A172 (cell line): ENCODE results near the gene BNC2. TPM values are rescaled to one million over a fixed set of nuclear protein-coding genes. Genes with fewer than 3 reads are reported as not detected.

ENCODE experiments used
- DNase-seq: peaks from one replicate; pipeline ENCODE4 v3.0.0-alpha.2; 2015; ENCODE audit warnings: low spot score
- total RNA-seq: library from RNA; depleted of rRNA; stranded (reverse); fragments of >200 nt; shearing (Covaris generic); gene quantifications from 2 replicates; pipeline ENCODE4 v1.2.3, GENCODE V29; 2014

BNC2 gene
- total RNA-seq, 1 experiment from 2014 or later = 9.9 TPM

DNA sequence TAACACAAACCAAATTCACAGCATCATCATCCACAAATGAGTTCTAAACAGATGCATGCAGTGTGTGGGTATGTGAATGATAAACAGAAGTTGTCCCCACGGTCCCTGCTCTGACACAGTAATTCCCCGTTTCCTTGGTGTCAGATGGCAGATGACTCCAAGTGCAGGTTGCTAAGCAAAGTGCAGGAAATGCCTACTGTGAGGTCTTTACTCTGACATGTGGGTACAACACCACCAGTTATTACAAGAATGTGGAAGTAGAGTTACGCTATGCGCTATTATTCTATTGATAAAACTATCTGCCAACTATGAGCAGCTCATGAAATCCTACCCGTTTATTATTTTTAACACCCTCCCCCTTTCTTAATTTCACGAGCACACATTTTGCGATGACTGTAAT, 448.9 kb downstream of the BNC2 start:
- DNase-seq = peak; percentile 78

DNA sequence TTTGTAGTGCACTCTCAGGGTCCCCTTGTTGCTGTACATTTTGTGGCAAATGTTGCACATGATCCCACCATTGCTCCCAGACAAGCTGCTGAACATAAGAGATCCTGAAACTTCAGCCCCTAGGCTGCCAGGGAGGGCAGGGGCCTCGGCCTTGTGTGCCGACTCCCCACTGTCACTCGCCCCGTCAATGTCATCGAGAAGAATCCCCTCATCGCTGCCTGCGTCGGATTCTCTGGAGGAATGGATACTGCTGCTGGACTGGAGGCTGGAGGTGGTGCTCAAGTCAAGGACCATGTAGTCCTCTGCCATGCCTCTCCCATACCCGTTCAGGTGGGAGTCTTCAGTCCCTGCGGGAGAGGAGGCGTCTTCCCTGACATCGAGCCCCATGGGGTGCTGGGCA, 451.3 kb downstream of the BNC2 start:
- no peak for DNase-seq

DNA sequence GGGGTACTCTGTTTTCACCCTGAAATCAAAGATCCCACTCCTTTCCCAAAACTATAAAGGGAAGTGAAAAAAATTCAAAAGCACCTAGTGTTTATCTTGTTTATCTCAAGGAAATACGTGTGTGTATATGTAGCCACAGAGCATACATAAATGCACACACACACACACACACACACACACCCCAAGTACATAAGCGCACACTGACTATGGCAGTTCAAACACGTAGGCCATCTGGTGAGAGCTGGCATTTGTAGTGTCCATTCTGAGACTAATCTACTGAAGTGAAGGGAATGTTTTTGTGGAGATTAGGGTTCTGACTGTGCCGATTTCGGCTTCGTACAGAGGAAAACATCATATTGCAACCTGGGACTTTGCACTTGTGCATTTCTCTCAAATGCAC, 451.7 kb downstream of the BNC2 start:
- DNase-seq = no peak

DNA sequence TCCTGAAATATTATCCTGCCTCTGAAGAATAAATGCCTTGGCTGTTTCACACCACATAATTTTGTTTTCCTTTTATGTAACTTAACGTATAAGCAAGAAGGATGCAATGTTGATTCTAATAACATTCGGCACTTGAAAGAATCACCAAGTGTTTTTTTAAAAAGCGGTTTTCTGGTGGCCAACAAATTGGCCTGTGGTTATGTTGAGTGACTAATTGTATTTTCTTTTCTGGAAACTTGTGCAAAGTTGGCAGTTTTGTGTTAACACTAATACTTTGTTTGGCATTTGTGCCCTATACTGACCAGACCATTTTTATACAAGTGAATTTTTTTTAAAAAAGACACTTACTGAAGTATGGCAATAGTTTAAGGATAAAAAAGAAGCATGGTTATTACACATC, 452.7 kb downstream of the BNC2 start:
- DNase-seq = no peak

DNA sequence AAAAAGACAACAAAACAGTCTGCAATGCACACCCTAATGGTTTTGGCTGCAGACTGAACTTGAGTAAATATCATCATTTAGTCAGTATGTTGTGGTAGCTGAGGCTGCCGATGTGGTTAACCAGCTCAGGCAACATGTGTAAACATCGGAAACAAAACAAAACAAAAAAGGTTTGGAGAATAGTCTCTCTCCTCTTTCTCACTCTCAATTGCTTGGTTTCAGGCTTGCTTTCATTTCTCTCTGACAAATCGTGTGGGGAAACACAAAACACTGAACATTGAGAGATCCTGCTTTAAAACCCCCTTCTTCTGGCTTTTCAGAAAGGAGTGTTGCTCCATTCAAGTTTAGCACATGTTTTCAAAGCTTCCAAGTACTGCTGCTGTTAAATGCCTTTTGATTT, 453.3 kb downstream of the BNC2 start:
- DNase-seq = peak; percentile 54

DNA sequence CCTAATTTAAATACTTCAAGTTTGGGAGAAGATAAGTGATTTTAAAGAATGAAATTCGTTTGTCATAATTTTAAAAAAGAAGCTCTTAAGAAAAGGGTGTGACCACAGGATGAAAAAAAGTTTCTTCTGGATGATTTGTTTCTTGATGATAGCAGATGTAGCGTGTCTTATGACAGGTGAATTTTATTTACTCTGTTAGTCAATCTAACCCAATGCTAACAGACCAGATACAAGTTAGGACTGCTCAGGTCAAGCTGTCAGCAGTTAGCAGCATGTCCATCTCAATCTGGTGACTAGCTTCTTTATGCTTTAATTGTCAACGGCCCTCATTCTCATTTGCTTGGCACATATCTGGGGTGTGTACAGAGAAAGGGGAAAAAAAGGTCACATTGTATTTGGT, 456.0 kb downstream of the BNC2 start:
- no peak for DNase-seq

DNA sequence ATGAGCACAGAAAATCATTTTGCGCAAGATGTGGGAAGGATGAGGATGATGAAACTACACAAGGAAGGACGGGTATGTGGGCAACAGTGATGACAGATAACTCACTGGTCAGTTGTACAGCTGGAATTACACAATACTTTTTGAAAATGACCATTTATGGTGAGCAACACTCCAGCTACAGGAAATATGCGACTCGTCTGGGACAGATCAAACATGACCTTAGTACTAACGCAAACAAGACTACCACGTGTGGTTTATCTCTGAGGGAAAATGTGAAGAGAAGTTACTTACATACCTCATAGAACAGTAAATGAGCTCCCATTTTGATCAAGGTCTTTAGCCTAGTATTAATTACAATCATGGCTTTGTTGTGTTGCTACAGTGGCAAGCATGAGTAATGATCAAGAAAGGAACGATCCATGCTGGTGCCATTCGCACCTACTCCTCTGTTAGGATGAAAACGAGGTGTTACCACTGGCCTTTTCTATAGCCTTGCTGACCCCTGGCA, 456.9 kb downstream of the BNC2 start:
- DNase-seq = peak; percentile 36

DNA sequence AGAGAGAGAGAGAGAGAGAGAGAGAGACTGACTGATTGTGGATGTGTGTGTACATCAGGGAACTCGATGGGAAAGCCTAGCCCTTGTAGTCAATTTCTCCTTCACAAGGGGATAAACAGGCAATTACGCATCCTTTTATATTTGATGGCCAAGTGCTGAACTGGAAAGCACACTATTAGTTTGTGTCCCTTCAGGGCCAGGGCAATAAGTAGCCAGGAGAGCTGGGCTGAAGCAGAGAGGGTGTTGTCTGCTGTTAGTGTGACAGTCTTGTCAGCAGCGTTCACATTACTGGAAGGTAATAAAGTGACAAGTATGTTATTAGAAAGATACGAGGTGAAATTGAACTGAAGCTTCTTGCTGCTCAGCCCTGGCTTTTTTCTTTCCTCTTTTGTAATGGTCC, 457.7 kb downstream of the BNC2 start:
- DNase-seq = no peak

DNA sequence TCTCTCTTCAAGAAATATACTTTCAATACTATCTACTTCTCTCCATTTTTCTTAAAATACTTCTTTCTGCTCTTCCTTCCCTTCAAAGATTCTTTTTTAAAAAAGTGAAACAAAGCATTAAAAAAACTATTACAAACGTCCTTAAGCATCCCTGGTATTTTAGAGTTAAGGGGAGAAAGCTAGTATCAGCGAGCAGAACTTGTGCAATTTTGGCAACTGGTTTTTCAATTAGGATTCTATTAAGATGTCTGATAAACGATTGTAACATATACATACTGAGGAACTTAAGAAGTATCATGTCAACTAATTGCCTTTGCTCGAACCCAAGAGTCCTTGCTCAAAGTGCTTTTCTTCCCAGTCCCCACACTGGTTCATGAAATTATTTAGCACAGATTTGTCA, 459.2 kb downstream of the BNC2 start:
- DNase-seq = no peak

DNA sequence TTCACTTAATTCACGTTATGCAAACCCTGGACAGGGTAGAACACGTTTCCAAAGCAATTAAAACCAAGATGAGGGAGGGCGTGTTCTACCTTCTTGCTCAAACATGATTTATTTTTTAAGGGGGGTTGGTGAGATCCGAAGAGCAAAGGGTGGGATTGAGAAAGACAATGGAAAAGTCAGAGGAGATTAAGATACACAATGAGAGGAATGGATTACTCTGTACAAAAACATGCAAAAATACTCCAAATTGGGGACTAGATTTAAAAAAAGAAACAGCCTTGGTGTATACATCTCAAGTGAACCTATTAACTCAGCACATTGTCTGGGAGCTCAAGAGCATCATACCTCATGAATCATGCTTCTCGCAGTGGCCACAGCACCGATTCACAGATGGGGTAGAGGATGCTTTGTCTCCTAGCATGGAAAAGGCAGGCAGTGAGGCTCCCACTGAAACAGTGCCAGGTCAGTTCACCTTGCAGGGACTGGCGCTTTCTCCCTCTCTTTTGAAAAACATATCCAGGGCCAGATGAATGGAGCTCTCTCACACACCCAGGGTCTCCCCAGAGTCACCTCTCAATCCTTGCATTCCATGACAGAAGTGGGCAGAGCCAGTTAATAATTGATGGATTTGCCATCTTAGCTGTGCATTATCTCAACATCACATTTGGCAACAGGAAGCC, 459.7 kb downstream of the BNC2 start:
- DNase-seq = peak; percentile 45

DNA sequence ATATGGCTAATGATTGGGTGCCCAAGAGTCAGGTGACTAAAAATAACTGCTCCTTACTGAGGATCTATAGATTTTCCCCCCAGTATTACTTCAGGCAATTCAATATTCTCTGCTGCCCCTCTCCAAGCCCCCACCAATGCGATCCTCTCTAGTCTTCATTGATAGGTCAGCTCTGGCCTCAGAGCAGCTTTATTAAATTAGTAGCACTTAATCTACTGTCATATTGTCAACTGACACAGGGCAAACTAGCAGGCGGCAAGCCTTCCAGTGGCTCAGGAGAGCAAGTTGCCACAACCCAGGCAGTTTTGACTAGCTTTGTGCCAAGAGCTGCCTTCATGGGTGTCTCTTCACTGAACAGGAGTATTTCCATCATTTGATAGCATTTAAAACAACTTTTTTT, 462.9 kb downstream of the BNC2 start:
- DNase-seq = no peak

DNA sequence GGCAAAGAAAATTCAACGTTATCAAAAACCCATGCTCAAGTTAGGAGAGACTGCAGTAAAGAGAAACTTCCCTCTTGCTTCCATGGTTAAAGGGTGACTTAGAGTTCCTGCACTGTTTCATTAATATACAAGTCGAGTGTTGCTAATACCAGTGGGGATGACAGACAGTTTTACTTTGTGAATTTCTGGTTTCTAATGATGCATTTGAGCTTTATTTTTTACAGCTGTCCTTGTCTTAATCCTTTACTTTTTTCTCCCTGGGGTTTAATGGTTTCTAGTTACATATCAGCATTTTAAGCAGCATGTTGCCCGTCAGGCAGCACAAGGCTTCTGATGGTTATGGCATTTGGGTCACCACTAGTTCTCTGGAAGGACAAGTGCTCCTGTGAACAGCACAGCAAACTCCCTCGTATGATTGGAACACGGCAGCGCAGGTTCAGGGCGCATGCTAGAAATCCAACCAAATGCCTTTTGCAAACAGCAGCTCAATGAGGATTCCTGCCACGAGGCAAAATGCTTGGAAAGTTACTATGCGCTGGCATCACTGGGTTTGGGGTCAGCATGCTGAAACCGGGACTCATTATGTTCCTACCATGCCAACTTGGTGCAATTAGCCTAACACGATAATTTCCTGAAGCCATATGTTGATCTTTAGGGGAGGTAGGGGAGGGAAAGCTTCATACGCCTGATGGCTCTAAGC, 463.8 kb downstream of the BNC2 start:
- DNase-seq = no peak

DNA sequence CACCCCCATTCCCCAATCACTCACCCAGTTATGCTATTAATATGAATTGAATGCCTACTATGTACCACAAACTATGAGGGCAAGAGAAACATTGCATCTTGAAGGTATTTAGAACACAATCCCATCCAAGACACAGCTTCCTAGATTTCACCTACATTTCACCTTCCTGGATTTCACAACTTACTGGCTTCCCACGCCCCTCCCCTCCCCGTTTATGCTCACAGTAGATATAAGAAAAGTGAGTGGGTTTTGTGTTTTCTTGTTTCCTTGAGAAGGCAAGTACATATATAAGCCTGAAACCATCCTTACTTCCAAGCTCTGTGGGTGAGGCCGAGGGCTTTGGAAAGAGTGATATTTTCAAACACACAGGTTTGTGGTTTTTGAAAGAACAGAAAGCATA, 465.0 kb downstream of the BNC2 start:
- no peak for DNase-seq

DNA sequence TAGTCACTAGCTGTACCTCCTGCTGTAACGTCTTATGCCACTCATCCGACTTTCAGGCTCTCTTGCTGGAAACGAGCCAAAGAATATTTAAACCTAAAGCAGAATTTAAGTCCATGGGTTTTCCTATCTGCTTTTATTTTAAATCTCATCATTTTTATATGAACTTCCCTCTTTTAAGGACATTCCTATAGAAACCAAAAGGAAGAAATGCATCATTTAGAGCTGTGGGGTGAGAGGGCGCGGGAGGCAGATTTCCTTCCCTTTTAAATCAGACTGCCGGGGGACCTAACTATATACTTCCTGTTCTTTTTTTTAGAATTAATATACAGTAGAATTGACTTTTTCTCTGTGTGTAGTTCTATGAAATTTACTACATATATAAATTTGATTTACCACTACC, 468.8 kb downstream of the BNC2 start:
- no peak for DNase-seq

DNA sequence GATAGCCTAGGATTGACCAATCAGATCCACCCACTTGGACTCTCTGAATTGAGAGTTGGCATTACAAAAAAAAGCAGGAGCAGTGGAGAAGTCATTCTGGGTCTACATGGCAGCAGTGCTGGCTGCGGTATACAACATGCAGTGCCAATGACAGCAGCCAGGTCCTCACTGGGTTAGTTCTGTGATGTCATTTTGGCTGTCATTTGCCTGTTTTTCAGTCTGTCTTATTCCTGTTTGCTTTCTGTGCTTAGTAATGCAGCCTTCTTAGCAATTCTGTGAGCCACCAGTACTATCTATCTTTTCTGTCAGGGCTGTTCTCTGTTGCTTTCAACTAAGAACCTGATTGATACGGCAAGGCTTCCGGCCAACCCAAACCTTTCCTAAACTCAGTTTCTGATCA, 471.8 kb downstream of the BNC2 start:
- no peak for DNase-seq

DNA sequence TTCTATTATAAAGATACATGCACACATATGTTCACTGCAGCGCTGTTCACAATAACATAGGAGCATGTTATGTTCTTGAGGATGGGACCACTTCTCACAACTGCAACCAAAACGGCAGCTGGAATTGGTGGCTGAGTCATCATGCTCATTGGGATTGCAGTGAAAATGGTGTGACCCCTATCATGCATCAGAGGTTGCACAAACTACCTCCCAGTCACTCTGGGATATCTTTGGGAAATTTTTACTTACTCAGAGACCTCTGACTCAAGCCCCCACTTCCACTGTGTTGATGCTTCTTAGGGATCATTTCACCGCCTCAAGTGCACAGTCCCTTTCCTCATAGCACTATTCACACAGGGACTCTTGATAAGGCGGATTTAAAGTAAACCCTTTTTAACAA, 474.1 kb downstream of the BNC2 start:
- DNase-seq = no peak

DNA sequence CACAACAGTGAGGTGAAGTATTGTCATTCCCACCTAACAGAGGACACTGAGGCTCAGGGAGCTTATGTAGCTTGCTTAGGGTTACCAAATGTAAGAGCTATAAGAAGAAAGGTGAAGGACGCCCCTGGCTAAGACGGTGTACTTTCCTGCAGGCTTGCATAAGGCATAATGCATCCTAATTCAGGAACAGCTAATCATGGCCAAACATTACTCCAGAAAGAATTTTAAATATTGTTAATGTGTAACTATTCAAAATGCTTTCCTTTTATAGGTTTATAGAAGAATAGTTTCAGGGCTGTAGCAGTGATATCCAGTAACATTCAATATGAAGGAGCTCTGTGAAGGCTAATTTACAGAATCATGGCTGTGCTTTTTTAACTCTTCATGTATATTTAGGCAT, 479.1 kb downstream of the BNC2 start:
- DNase-seq = no peak

DNA sequence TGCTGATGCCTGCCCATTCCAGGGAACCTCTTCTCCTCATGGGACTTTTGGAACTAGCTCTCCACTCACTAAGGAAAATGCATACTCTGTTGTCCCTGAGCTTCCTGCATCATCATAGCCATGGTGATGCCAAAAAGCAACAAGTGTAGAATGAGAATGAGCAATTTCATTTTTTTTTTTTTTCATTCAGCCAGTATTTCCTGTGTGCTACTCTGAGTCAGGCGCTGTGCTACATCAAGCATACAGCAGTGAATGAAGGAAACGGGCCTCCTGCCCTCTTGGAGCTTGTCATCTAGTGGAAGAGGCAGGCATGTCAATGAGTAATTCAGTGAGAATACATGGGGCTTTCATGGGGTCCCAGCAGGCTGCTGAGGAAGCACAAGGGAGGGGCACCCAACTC, 483.1 kb downstream of the BNC2 start:
- DNase-seq = no peak

DNA sequence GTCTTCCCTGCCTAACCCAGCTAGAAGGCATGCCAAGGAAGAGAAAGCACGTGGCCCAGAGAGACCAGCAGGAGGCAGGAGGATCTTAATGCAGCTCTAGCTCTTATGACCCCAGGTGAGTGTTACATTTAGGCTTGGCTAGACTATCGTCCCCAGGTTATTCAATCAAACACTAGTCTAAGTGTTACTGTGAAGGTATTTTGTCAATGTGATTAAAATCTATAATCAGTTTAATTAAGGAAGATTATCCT, 483.7 kb downstream of the BNC2 start:
- no peak for DNase-seq

DNA sequence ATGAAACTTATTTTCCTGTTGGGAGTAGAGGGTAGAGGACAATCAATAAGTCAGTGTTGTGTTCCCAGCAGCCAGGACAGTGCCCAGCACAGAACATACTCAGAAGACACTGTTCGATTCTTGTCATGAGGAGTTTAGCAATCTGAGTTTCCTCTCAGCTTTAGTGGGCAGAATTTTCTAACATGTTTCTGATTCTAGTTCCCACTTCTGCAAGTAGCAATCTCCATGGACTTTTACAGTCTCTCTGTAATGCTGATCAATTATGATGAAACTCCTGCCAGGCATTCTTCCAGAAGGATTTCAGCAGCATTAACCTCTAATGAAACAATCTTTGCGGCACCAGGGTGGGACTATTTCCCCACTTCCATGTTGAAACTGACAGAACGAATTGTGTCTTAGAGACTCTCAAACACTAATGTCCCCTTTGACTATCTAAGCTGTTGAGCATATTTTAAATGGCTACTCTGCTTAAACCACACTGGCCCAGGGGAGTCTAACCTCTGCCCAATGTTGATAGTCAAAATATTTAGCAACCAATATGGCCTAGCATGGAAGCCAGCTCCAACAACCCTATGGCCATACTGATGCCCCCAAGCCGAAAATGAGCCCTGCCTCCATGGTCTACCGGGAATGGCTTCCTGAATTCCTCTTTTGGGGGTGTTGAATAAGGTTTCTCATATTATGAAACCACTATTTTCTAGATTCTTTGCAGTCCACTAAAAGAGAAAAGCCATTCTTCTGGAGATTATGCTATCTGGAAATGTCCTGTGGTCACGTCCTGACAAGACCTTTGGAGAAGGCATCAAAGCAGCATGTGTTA, 484.3 kb downstream of the BNC2 start:
- no peak for DNase-seq

DNA sequence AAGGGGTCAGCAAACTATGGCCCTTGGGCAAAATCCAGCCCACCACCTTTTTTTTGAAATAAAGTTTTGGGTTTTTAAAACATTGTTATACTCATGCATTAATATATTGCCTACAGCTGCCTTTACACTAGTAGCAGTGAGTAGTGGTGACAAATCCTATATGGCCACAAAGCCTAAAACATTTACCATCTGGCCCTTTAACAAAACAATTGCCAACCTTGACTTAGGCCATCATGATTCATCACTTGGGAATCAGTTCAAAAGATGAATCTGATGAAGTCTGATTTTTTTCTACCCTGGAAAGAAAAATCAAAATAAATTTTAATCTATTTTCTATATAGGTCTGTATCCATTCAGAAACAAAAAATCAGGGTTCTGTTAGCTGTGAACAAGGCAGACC, 484.9 kb downstream of the BNC2 start:
- peak; percentile 53 for DNase-seq

DNA sequence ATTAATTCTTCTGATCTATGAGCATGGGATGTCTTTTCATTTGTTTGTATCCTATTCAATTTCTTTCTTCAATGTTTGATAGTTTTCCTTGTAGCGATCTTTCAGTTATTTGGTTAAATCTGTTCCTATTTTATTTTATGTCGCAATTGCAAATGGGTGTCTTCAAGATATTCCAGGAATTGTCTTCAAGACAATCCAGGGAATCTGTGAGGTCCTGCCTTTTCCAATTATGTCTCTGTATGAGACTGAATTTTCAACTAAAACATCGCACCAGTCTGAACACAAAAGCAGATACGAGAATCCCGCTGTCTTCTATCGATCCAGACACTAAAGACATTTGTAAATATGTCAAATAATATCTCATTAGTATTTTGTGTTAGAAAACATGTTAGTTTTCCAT, 485.5 kb downstream of the BNC2 start:
- DNase-seq = no peak

DNA sequence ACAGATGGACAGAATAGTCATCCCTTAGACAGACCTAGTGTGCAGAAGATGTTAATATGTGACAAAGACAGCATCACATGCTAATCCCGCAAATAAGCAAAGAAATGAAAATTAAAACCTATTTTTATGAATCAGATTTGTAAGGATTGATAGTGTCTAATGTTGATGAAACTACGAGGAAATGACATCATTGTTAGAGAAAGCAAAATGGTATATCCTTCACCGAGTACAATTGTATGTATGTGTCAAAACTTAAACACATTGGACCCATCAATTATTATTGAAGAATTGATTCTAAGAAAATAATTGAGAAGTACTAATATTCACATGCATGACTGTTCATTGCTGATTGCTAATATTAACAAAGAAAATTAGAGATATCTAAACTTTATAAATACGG, 493.2 kb downstream of the BNC2 start:
- DNase-seq = no peak
